Smooth muscle cell (in vitro differentiated cells): ENCODE data around the gene ZNF346. TPM values are rescaled to one million over a fixed set of nuclear protein-coding genes. Genes with fewer than 3 reads are reported as not detected.

Experiments
- DNase-seq: peaks from one replicate; lab custom pipeline; 2025; ENCODE audit not compliant: unreplicated experiment; lab: John Stamatoyannopoulos, UW
- H2AFZ ChIP-seq: fragments of 200-600 bp; sonication (generic); 2 replicates; pipeline ENCODE4 v1.6.0; 2016; ENCODE audit warnings: antibody characterized with exemption, low read depth, mild to moderate bottlenecking
- H3F3A ChIP-seq: fragments of 200-600 bp; sonication (generic); 2 replicates; pipeline ENCODE4 v1.6.0; 2017; ENCODE audit warnings: antibody characterized with exemption, low read depth
- H3K27ac ChIP-seq: fragments of 200-600 bp; sonication (generic); 2 replicates; pipeline ENCODE4 v1.5.1; 2016; ENCODE audit warnings: low read depth, mild to moderate bottlenecking
- H3K27me3 ChIP-seq: fragments of 200-600 bp; sonication (generic); 2 replicates; pipeline ENCODE4 v1.6.1; 2016; ENCODE audit warnings: low read depth, mild to moderate bottlenecking
- H3K36me3 ChIP-seq: fragments of 200-600 bp; sonication (generic); 2 replicates; pipeline ENCODE4 v1.5.1; 2016; ENCODE audit warnings: low read depth
- H3K4me1 ChIP-seq: fragments of 200-600 bp; sonication (generic); 2 replicates; pipeline ENCODE4 v1.5.1; 2016; ENCODE audit warnings: low read depth
- H3K4me2 ChIP-seq: fragments of 200-600 bp; sonication (generic); 2 replicates; pipeline ENCODE4 v1.6.0; 2016; ENCODE audit warnings: mild to moderate bottlenecking
- H3K4me3 ChIP-seq: fragments of 200-600 bp; sonication (generic); 2 replicates; pipeline ENCODE4 v1.5.1; 2016; ENCODE audit warnings: mild to moderate bottlenecking
- H3K79me2 ChIP-seq: fragments of 200-600 bp; sonication (generic); 2 replicates; pipeline ENCODE4 v1.6.0; 2016; ENCODE audit warnings: low read depth, mild to moderate bottlenecking
- H3K9ac ChIP-seq: fragments of 200-600 bp; sonication (generic); 2 replicates; pipeline ENCODE4 v1.6.0; 2016; ENCODE audit warnings: low read depth
- H3K9me3 ChIP-seq: fragments of 200-600 bp; sonication (generic); replicated peaks from 2 replicates; pipeline ENCODE4 v1.5.1; 2016; ENCODE audit warnings: low read depth
- H4K20me1 ChIP-seq: fragments of 200-600 bp; sonication (generic); 2 replicates; pipeline ENCODE4 v1.6.0; 2016; ENCODE audit warnings: low read depth
- WGBS: methylation state at CpG from one replicate; pipeline ENCODE4 v1.1.7; 2016; ENCODE audit warnings: low lambda C conversion rate; 5-methylcytosine and 5-hydroxymethylcytosine counted together
- polyA plus RNA-seq: library from polyadenylated mRNA; unstranded; fragments of >200 nt; fragmentation: Nextera tagmentation; extraction: Ambion mirVana; gene quantifications from 2 replicates; pipeline ENCODE4 v1.2.1, GENCODE V29; 2016
- total RNA-seq: library from RNA; depleted of rRNA; stranded (reverse); fragments of >200 nt; gene quantifications from 2 replicates; pipeline ENCODE4 v1.2.3, GENCODE V29; 2014
- TF ChIP-seq, protein P1 (sequence below): fragments of 200-600 bp; sonication (generic); IDR thresholded peaks from 2 replicates; pipeline ENCODE4 v1.5.1; 2017; ENCODE audit warnings: borderline replicate concordance, mild to moderate bottlenecking, antibody characterized with exemption; ENCODE audit not compliant: insufficient read depth, poor library complexity, severe bottlenecking

The ZNF346 gene
- total and polyA plus RNA-seq, 2 experiments from 2014 or later, result 6.9 to 14.8 TPM

DNA sequence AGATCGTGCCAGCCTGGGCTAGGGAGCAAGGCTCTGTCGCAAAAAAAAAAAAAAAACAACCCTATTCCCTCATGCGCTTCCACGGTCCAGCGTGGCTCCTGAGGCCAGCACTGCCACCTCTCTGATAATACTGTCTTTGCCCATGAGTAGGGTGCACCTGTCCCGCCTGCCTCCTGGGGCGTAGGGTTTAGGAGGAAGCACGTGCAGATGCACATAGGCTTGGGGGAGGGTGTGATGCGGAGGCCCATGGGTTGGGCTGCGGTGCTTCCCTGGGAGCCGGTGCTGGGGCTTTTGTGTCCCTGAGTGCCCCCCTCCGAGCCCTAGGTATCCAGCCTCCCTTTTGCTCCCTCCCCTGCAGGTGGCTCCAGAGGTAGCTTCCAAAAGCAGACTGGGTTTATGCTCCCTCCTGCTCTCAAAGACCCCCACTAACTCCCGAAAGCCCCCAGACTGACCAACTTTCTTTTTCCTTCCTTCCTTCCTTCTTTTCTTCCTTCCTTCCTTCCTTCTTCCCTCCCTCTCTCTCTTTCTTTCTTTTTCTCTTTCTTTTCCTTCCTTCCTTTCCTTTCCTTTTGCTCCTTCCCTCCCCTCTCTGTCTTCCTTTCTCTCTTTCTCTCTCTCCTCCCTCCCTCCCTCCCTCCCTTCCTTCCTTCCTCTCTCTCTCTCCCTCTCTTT lies 77.1 kb downstream of the ZNF346 start:
- TF ChIP-seq, protein P1, sequence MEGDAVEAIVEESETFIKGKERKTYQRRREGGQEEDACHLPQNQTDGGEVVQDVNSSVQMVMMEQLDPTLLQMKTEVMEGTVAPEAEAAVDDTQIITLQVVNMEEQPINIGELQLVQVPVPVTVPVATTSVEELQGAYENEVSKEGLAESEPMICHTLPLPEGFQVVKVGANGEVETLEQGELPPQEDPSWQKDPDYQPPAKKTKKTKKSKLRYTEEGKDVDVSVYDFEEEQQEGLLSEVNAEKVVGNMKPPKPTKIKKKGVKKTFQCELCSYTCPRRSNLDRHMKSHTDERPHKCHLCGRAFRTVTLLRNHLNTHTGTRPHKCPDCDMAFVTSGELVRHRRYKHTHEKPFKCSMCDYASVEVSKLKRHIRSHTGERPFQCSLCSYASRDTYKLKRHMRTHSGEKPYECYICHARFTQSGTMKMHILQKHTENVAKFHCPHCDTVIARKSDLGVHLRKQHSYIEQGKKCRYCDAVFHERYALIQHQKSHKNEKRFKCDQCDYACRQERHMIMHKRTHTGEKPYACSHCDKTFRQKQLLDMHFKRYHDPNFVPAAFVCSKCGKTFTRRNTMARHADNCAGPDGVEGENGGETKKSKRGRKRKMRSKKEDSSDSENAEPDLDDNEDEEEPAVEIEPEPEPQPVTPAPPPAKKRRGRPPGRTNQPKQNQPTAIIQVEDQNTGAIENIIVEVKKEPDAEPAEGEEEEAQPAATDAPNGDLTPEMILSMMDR, result no peak
- no peaks in the 10 kb centered on the region for H3K36me3 ChIP-seq
- no peak overlapping the region for H3K27ac ChIP-seq
- DNase-seq, result no peak
- H3K4me2 ChIP-seq, result no peak overlapping the region
- H3K4me1 ChIP-seq, result peaks cover 3% of the 10 kb centered on the region
- no peaks in the 10 kb centered on the region for H3K27me3 ChIP-seq
- no peaks in the 10 kb centered on the region for H3K79me2 ChIP-seq
- H2AFZ ChIP-seq, result no peak overlapping the region
- H3F3A ChIP-seq, result no peaks in the 10 kb centered on the region
- H3K9me3 ChIP-seq, result no peaks in the 10 kb centered on the region
- no peak overlapping the region for H3K4me3 ChIP-seq
- 66% methylated on average over 13 of the region's 13 CpGs for WGBS
- no peaks in the 10 kb centered on the region for H4K20me1 ChIP-seq
- H3K9ac ChIP-seq, result no peak overlapping the region

DNA sequence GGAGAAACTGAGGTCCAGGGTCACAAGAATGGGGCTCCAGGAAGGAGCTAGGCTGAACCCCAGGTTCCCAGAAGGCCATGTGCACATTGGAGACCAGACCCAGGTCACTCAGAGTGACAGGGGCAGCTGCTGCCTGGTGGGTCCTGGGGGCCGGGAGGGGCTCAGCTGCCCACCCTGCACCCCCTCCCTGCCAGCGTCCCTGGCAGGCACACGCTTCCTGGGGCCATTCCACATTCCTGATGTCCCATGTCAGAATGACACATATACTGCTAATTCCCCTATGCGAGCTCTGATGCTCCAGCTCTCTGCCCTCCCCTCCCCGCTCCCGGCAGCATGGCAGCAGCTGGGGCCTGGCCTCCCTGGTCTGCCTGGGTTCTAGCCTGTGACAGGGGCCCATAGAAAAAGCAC lies 78.2 kb downstream of the ZNF346 start:
- H3K79me2 ChIP-seq, result no peaks in the 10 kb centered on the region
- no peaks in the 10 kb centered on the region for H3K36me3 ChIP-seq
- H3F3A ChIP-seq, result no peaks in the 10 kb centered on the region
- DNase-seq, result no peak
- no peak overlapping the region for H3K9ac ChIP-seq
- TF ChIP-seq, protein P1, result no peak
- H3K4me1 ChIP-seq, result no peaks in the 10 kb centered on the region
- no peak overlapping the region for H3K4me2 ChIP-seq
- no peaks in the 10 kb centered on the region for H4K20me1 ChIP-seq
- H3K27ac ChIP-seq, result no peak overlapping the region
- H2AFZ ChIP-seq, result no peak overlapping the region
- no peaks in the 10 kb centered on the region for H3K9me3 ChIP-seq
- WGBS, result 63% methylated on average over 4 of the region's 6 CpGs
- H3K27me3 ChIP-seq, result no peaks in the 10 kb centered on the region
- no peak overlapping the region for H3K4me3 ChIP-seq

DNA sequence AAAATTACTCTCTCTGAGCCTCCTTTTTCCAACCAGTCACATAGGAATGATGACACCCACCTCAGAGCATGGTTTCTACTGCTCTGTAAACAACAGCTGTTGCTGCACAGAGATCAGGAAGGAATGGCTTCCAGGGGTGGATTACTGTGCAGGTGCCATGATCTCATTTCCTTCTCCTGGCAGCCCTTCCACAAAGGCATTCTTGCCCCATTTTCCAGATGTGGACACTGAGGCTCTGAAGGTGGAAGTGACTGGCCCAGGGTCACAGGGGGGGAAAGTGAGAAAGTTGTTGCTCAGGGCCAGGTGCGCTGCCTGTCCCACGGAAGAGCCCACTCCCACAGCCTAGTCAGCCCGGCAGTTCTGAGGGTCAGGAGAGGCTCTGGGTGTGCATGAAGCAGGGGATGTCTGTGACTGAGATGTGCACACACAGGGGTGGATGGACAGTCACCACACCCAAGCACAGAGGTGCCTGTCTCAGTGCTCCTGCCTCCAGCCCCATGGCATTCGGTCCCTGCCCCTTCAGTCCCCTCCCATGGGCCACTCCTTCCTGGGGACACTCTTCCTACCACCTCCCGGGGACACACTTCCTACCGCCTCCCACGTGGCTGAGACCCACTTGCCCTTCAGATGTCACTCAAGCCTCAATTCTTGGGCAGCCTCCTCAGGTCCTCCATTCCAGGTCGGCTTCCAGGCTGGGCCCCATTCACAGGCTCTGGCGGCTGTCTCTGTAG lies 81.2 kb downstream of the ZNF346 start:
- no peaks in the 10 kb centered on the region for H3K79me2 ChIP-seq
- no peak overlapping the region for H2AFZ ChIP-seq
- no peaks in the 10 kb centered on the region for H3K36me3 ChIP-seq
- no peaks in the 10 kb centered on the region for H3F3A ChIP-seq
- no peaks in the 10 kb centered on the region for H4K20me1 ChIP-seq
- H3K4me2 ChIP-seq, result no peak overlapping the region
- no peak overlapping the region for H3K4me3 ChIP-seq
- 84% methylated on average over 8 of the region's 9 CpGs for WGBS
- H3K9me3 ChIP-seq, result no peaks in the 10 kb centered on the region
- no peak overlapping the region for H3K9ac ChIP-seq
- TF ChIP-seq, protein P1, result no peak
- no peaks in the 10 kb centered on the region for H3K27me3 ChIP-seq
- DNase-seq, result no peak
- H3K27ac ChIP-seq, result no peak overlapping the region
- H3K4me1 ChIP-seq, result no peaks in the 10 kb centered on the region
